ENCODE results near the gene PELI1.

The PELI1 gene

GRCh38 chr2:64101141-64101591 is 43.1 kb downstream of the PELI1 start:
- TF ChIP-seq CEBPB (IDR thresholded peaks at IDR 0.05) (no peak), TAF1 (IDR thresholded peaks at IDR 0.05; ENCODE audit: low read depth) (no peak), ZBTB7A (IDR thresholded peaks at IDR 0.05; ENCODE audit: low read depth) (no peak), FOXM1 (IDR thresholded peaks at IDR 0.05; ENCODE audit: borderline replicate concordance, low read depth) (no peak)

GRCh38 chr2:64094663-64095382 is 49.4 kb downstream of the PELI1 start:
- TF ChIP-seq EGR1 (IDR thresholded peaks at IDR 0.05) (no peak), EP300 (IDR thresholded peaks at IDR 0.05; ENCODE audit: borderline replicate concordance) (no peak), TCF12 (IDR thresholded peaks at IDR 0.05; ENCODE audit: low read depth) (no peak), TAF1 (IDR thresholded peaks at IDR 0.05; ENCODE audit: low read depth) (no peak), YY1 (IDR thresholded peaks at IDR 0.05; ENCODE audit: low read depth) (no peak)

GRCh38 chr2:64093341-64093740 is 50.9 kb downstream of the PELI1 start:
- no peak for TF ChIP-seq TCF12 (IDR thresholded peaks at IDR 0.05; ENCODE audit: low read depth)
- no peak for TF ChIP-seq REST (IDR thresholded peaks at IDR 0.05; ENCODE audit: low read depth)
- TF ChIP-seq FOXM1 (IDR thresholded peaks at IDR 0.05; ENCODE audit: borderline replicate concordance, low read depth), result no peak
- TF ChIP-seq NFIC (IDR thresholded peaks at IDR 0.05), result no peak
- no peak for TF ChIP-seq CREB1 (IDR thresholded peaks at IDR 0.05; ENCODE audit: low read depth)
- TF ChIP-seq MAX (IDR thresholded peaks at IDR 0.05), result no peak
- TF ChIP-seq YY1 (IDR thresholded peaks at IDR 0.05; ENCODE audit: low read depth), result no peak
- TF ChIP-seq TAF1 (IDR thresholded peaks at IDR 0.05; ENCODE audit: low read depth), result no peak
- TF ChIP-seq CEBPB (IDR thresholded peaks at IDR 0.05), result no peak
- TF ChIP-seq USF1 (IDR thresholded peaks at IDR 0.05), result no peak
- no peak for TF ChIP-seq ZBTB7A (IDR thresholded peaks at IDR 0.05; ENCODE audit: low read depth)
- TF ChIP-seq EGR1 (IDR thresholded peaks at IDR 0.05), result no peak
- no peak for TF ChIP-seq EP300 (IDR thresholded peaks at IDR 0.05; ENCODE audit: borderline replicate concordance)
- no peak for TF ChIP-seq RAD21 (IDR thresholded peaks at IDR 0.05; ENCODE audit: low read depth)
- no peak for TF ChIP-seq TEAD4 (IDR thresholded peaks at IDR 0.05)

- TF ChIP-seq TCF12 (IDR thresholded peaks at IDR 0.05; ENCODE audit: low read depth) (no peak), YY1 (IDR thresholded peaks at IDR 0.05; ENCODE audit: low read depth) (no peak)
Measured at GRCh38 chr2:64092502-64092901, 51.7 kb downstream of the PELI1 start.

GRCh38 chr2:64090264-64090663 is 54.0 kb downstream of the PELI1 start:
- TF ChIP-seq TCF12 (IDR thresholded peaks at IDR 0.05; ENCODE audit: low read depth), result no peak
- no peak for TF ChIP-seq EGR1 (IDR thresholded peaks at IDR 0.05)
- no peak for TF ChIP-seq CEBPB (IDR thresholded peaks at IDR 0.05)
- no peak for TF ChIP-seq TEAD4 (IDR thresholded peaks at IDR 0.05)
- no peak for TF ChIP-seq CREB1 (IDR thresholded peaks at IDR 0.05; ENCODE audit: low read depth)

GRCh38 chr2:64086347-64087082 is 57.7 kb downstream of the PELI1 start:
- TF ChIP-seq EGR1 (IDR thresholded peaks at IDR 0.05), result no peak
- TF ChIP-seq RAD21 (IDR thresholded peaks at IDR 0.05; ENCODE audit: low read depth), result no peak
- TF ChIP-seq NFIC (IDR thresholded peaks at IDR 0.05), result no peak
- TF ChIP-seq ZBTB7A (IDR thresholded peaks at IDR 0.05; ENCODE audit: low read depth), result no peak
- TF ChIP-seq MAX (IDR thresholded peaks at IDR 0.05), result no peak
- no peak for TF ChIP-seq FOXM1 (IDR thresholded peaks at IDR 0.05; ENCODE audit: borderline replicate concordance, low read depth)
- no peak for TF ChIP-seq USF1 (IDR thresholded peaks at IDR 0.05)
- TF ChIP-seq CEBPB (IDR thresholded peaks at IDR 0.05), result no peak
- TF ChIP-seq TCF12 (IDR thresholded peaks at IDR 0.05; ENCODE audit: low read depth), result no peak
- no peak for TF ChIP-seq TAF1 (IDR thresholded peaks at IDR 0.05; ENCODE audit: low read depth)
- no peak for TF ChIP-seq TEAD4 (IDR thresholded peaks at IDR 0.05)
- TF ChIP-seq EP300 (IDR thresholded peaks at IDR 0.05; ENCODE audit: borderline replicate concordance), result no peak
- TF ChIP-seq REST (IDR thresholded peaks at IDR 0.05; ENCODE audit: low read depth), result no peak
- no peak for TF ChIP-seq YY1 (IDR thresholded peaks at IDR 0.05; ENCODE audit: low read depth)
- no peak for TF ChIP-seq CREB1 (IDR thresholded peaks at IDR 0.05; ENCODE audit: low read depth)

Measured in Ishikawa (cell line).